PC-3 (cell line): ENCODE measurements around the gene MISP3. TPM values are rescaled to one million over a fixed set of nuclear protein-coding genes. Genes with fewer than 3 reads are reported as not detected.
"Not testable (repeated sequence)": the region's sequence is repeated elsewhere in the genome, so short reads cannot be mapped to it uniquely, and the experiment has no call there.

ENCODE experiments used
- ATAC-seq: fragments of 200-7000 bp; cut with Tn5 transposase; 2 replicates; pipeline ENCODE4 v1.9.1; 2020; ENCODE audit warnings: mild to moderate bottlenecking, moderate library complexity
- BruUV-seq: library from RNA; stranded (reverse); fragments of 400-500 nt; replicated peaks from 2 replicates; lab custom pipeline; 2021; lab: Mats Ljungman, UMichigan
- CTCF ChIA-PET: fragments of 300-600 bp; sonication (Branson Sonifier 250); formaldehyde crosslinking; loops from one replicate; lab custom pipeline; 2022; ENCODE audit warnings: antibody characterized with exemption; lab: Charles Lee
- POLR2A ChIA-PET: fragments of 300-600 bp; sonication (Branson Sonifier 250); formaldehyde crosslinking; loops from one replicate; lab custom pipeline; 2022; ENCODE audit warnings: antibody characterized with exemption; ENCODE audit not compliant: unreplicated experiment; lab: Charles Lee
- DNase-seq: peaks from one replicate; pipeline ENCODE4 v3.0.0-alpha.2; 2015
- H2AFZ ChIP-seq: fragments of 300-600 bp; sonication (generic); 2 replicates; pipeline ENCODE4 v1.6.0; 2016; ENCODE audit warnings: antibody characterized with exemption, low read length
- H3F3A ChIP-seq: fragments of 300-600 bp; sonication (generic); one replicate; pipeline ENCODE4 v1.6.0; 2017; ENCODE audit warnings: antibody characterized with exemption, low read length, control low read depth, mild to moderate bottlenecking; ENCODE audit not compliant: unreplicated experiment
- H3K27ac ChIP-seq: fragments of 300-600 bp; sonication (generic); 2 replicates; pipeline ENCODE4 v1.5.1; 2016; ENCODE audit warnings: mild to moderate bottlenecking, low read length
- H3K27me3 ChIP-seq: fragments of 300-600 bp; sonication (generic); 2 replicates; pipeline ENCODE4 v1.6.1; 2016; ENCODE audit warnings: low read length, mixed read lengths
- H3K36me3 ChIP-seq: fragments of 300-600 bp; sonication (generic); 2 replicates; pipeline ENCODE4 v1.6.1; 2016; ENCODE audit warnings: low read depth, mixed run types, low read length, mixed read lengths
- H3K4me1 ChIP-seq: fragments of 300-600 bp; sonication (generic); 2 replicates; pipeline ENCODE4 v1.5.1; 2016; ENCODE audit warnings: low read length; ENCODE audit not compliant: insufficient read depth
- H3K4me2 ChIP-seq: fragments of 300-600 bp; sonication (generic); 2 replicates; pipeline ENCODE4 v1.6.0; 2016; ENCODE audit warnings: low read length
- H3K4me3 ChIP-seq: fragments of 300-600 bp; sonication (generic); 2 replicates; pipeline ENCODE4 v1.5.1; 2016; ENCODE audit warnings: mild to moderate bottlenecking, low read length, mixed read lengths
- H3K79me2 ChIP-seq: fragments of 300-600 bp; sonication (generic); 2 replicates; pipeline ENCODE4 v1.6.1; 2017; ENCODE audit warnings: low read length, mixed read lengths
- H3K9ac ChIP-seq: fragments of 300-600 bp; sonication (generic); 2 replicates; pipeline ENCODE4 v1.6.0; 2016; ENCODE audit warnings: mild to moderate bottlenecking, low read length
- H3K9me2 ChIP-seq: fragments of 300-600 bp; sonication (generic); replicated peaks from 2 replicates; pipeline ENCODE4 v1.6.1; 2016; ENCODE audit warnings: mixed run types, low read length, mixed read lengths
- H3K9me3 ChIP-seq: fragments of 300-600 bp; sonication (generic); 2 replicates; pipeline ENCODE4 v1.6.1; 2016; ENCODE audit warnings: low read length, mixed read lengths
- H4K20me1 ChIP-seq: fragments of 300-600 bp; sonication (generic); 2 replicates; pipeline ENCODE4 v1.6.1; 2016; ENCODE audit warnings: low read length, mixed read lengths
- CTCF ChIP-seq: fragments of 300-600 bp; sonication (generic); conservative IDR thresholded peaks from 2 replicates; pipeline ENCODE4 v1.5.1; 2017; ENCODE audit warnings: antibody characterized with exemption, low read depth, mild to moderate bottlenecking, low read length
- EZH2 ChIP-seq: fragments of 300-600 bp; sonication (generic); IDR thresholded peaks from one replicate; pipeline ENCODE4 v1.6.1; 2017; ENCODE audit warnings: antibody characterized with exemption, mild to moderate bottlenecking, low read length; ENCODE audit not compliant: unreplicated experiment
- EZH2phosphoT487 ChIP-seq: fragments of 300-600 bp; sonication (generic); IDR thresholded peaks from 2 replicates; pipeline ENCODE4 v1.6.1; 2018; ENCODE audit warnings: mild to moderate bottlenecking, antibody characterized with exemption, low read length, borderline replicate concordance
- intact Hi-C: fragments of 100-400 bp; cut with micrococcal nuclease; formaldehyde crosslinking; loops from 2 replicates; pipeline ENCODE4 v1.9.0; 2023
- total RNA-seq: library from RNA; depleted of rRNA; stranded (reverse); fragments of >200 nt; gene quantifications from 2 replicates; pipeline ENCODE4 v1.2.3, GENCODE V29; 2014

Gene MISP3
- total RNA-seq, 1 experiment from 2014 or later = 6.1 TPM

DNA sequence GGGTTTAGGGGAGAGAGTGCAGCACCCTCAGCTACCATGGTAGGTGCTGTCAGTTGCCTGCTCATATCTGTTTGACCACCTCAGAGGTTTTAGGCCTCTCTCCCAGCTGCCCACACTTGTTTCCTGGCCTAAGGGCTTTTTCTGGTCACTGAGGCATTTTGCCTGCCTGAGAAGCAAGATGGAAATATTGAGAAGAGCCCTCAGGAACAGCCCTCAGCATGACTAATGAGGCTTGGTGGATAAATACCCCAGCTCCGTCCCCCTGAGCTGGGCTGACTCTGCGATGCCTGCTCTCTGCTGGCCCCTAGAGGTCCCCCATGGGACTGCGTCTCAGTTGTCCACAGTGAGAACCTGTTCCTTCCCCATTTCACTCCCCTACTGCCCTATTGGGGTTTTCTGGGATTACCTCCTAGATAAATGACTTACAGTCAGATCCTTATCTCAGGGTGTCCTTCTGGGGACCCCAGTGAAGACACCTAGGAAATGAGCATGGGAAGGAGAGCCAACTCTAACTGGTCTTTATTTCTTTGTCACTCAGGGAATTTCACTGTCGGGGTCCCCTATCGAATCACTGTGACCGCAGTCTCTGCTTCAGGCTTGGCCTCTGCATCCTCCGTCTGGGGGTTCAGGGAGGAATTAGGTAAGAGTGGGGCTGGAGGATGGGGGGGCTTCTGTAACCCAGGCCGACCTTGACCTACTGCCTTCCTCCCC, 24.0 kb upstream of the MISP3 start:
- DNase-seq (peak; percentile 60), ATAC-seq (peak; percentile 67)
- Histone ChIP-seq H3K4me1 (no peaks in the 10 kb centered on the region), H3K4me3 (no peak overlapping the region), H2AFZ (no peak overlapping the region), H3K27me3 (no peaks in the 10 kb centered on the region), H3K27ac (no peak overlapping the region), H4K20me1 (no peaks in the 10 kb centered on the region), H3K4me2 (no peak overlapping the region), H3K9me2 (no peaks in the 10 kb centered on the region), H3K79me2 (no peaks in the 10 kb centered on the region), H3K36me3 (peaks cover 6% of the 10 kb centered on the region), H3K9ac (no peak overlapping the region), H3K9me3 (peaks cover 4% of the 10 kb centered on the region; the same call in 1 of the 2 replicates), H3F3A (no peaks in the 10 kb centered on the region)
- CTCF ChIA-PET = interaction anchor here (0.9 kb wide), 1 partner anchor 26 kb away, joined by 3 read pairs; no protein-coding TSS in a partner anchor
- no TSS peak for BruUV-seq
- intact Hi-C loops = no loop called here
- TF ChIP-seq EZH2phosphoT487 = no peak
- peak; percentile 97 for TF ChIP-seq CTCF
- POLR2A ChIA-PET = no interaction called here

DNA sequence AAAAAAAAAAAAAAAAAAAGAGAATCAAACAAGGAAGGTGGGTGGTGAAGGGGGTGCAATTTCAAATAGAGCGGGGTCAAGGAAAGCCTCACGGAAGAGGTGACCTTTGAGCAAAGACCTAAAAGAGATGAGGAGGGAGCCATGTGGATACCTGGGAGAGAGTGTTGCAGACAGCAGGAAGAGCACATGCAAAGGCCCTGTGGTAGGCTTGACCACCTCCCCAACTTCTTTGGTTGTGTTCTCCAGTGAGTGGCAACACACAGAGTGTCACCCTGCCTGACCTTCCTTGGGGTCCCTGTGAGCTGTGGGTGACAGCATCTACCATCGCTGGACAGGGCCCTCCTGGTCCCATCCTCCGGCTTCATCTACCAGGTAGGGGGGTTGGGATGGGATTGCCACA, 22.1 kb upstream of the MISP3 start:
- H3K9ac ChIP-seq = no peak overlapping the region
- peaks cover 4% of the 10 kb centered on the region; the same call in 1 of the 2 replicates for H3K9me3 ChIP-seq
- H3K9me2 ChIP-seq = no peaks in the 10 kb centered on the region
- ATAC-seq (no peak), DNase-seq (no peak)
- no peaks in the 10 kb centered on the region for H3K79me2 ChIP-seq
- TF ChIP-seq EZH2 (no peak), CTCF (no peak), EZH2phosphoT487 (no peak)
- no peaks in the 10 kb centered on the region for H3K4me1 ChIP-seq
- peaks cover 6% of the 10 kb centered on the region for H3K36me3 ChIP-seq
- H4K20me1 ChIP-seq = no peaks in the 10 kb centered on the region
- no peak overlapping the region for H3K4me2 ChIP-seq
- no peak overlapping the region for H3K27ac ChIP-seq
- BruUV-seq = no TSS peak
- no peaks in the 10 kb centered on the region for H3F3A ChIP-seq
- H3K4me3 ChIP-seq = no peak overlapping the region
- no peaks in the 10 kb centered on the region for H3K27me3 ChIP-seq
- H2AFZ ChIP-seq = no peak overlapping the region
- intact Hi-C loops = no loop called here
- CTCF ChIA-PET = no interaction called here
- POLR2A ChIA-PET = no interaction called here

GRCh38 chr19:14050961-14051360, 21.6 kb upstream of the MISP3 start:
- H3K27ac ChIP-seq, H3K4me2 ChIP-seq, POLR2A ChIA-PET, H4K20me1 ChIP-seq, CTCF ChIA-PET, H3K9me2 ChIP-seq, H3K9ac ChIP-seq, H3K9me3 ChIP-seq, H3K36me3 ChIP-seq, H3K4me1 ChIP-seq, ATAC-seq, H3K79me2 ChIP-seq, H2AFZ ChIP-seq, H3K27me3 ChIP-seq, BruUV-seq, H3F3A ChIP-seq, H3K4me3 ChIP-seq, DNase-seq, intact Hi-C loops: not testable (repeated sequence)
